ENCODE measurements around the gene ODC1.

DNA sequence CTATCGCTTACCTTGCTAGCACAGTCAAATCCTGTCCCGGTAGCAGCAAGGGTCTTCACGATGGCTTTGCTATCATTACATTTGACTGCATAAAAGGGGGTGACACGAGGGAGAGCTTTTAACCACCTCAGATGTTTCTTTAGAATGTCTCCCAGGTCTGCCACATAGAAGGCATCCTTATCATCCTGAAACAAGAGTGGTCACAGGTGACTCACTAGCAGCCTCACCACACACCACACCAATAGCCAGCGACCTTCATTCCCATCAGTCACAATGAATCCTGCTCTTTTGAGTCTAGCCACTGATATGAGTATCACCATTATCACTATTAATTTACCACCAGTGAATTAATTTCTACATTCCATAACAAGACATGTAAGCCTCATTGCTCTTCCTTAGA is 3.7 kb downstream of the ODC1 start:
- TF ChIP-seq, protein P1, sequence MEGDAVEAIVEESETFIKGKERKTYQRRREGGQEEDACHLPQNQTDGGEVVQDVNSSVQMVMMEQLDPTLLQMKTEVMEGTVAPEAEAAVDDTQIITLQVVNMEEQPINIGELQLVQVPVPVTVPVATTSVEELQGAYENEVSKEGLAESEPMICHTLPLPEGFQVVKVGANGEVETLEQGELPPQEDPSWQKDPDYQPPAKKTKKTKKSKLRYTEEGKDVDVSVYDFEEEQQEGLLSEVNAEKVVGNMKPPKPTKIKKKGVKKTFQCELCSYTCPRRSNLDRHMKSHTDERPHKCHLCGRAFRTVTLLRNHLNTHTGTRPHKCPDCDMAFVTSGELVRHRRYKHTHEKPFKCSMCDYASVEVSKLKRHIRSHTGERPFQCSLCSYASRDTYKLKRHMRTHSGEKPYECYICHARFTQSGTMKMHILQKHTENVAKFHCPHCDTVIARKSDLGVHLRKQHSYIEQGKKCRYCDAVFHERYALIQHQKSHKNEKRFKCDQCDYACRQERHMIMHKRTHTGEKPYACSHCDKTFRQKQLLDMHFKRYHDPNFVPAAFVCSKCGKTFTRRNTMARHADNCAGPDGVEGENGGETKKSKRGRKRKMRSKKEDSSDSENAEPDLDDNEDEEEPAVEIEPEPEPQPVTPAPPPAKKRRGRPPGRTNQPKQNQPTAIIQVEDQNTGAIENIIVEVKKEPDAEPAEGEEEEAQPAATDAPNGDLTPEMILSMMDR (IDR thresholded peaks at IDR 0.05): no peak
- no peak for TF ChIP-seq POLR2A (IDR thresholded peaks at IDR 0.05)
